Natural killer cell (primary cell): ENCODE measurements around the gene C2orf74. TPM values are rescaled to one million over a fixed set of nuclear protein-coding genes. Genes with fewer than 3 reads are reported as not detected.

Experiments used
- ATAC-seq, 3 donors: fragments of 150-1000 bp in 2 of 3; fragments of 200-7000 bp in 1 of 3; cut with Tn5 transposase; 1 replicate in 1 of 3; 2 replicates in 2 of 3; pipeline ENCODE4 v1.10.0; 2021; ENCODE audit warnings: mild to moderate bottlenecking in 2 of 3, moderate library complexity in 2 of 3
- DNase-seq, 2 donors: peaks; one replicate each; pipeline versions ENCODE4 v3.0.0 to v3.0.0-alpha.2; 2013 to 2021; ENCODE audit warnings: mixed read lengths in 1 of 2
- H3K27ac ChIP-seq: one replicate; pipeline ENCODE4 v1.5.1; 2013; ENCODE audit warnings: mild to moderate bottlenecking, low read length
- H3K27me3 ChIP-seq: one replicate; pipeline ENCODE4 v1.6.1; 2013; ENCODE audit warnings: low read length; ENCODE audit not compliant: control insufficient read depth, insufficient read depth
- H3K36me3 ChIP-seq: one replicate; pipeline ENCODE4 v1.6.1; 2013; ENCODE audit warnings: low read length; ENCODE audit not compliant: control insufficient read depth, insufficient read depth
- H3K4me1 ChIP-seq: one replicate; pipeline ENCODE4 v1.6.1; 2013; ENCODE audit warnings: low read length; ENCODE audit not compliant: control insufficient read depth, insufficient read depth
- H3K4me3 ChIP-seq: one replicate; pipeline ENCODE4 v1.5.1; 2013; ENCODE audit warnings: low read length
- H3K9me3 ChIP-seq: one replicate; pipeline ENCODE4 v1.6.1; 2013; ENCODE audit warnings: low read length; ENCODE audit not compliant: control insufficient read depth, insufficient read depth
- H3K27ac Mint-ChIP-seq, 2 donors: one replicate each; pipeline ENCODE4 v1.8.0; 2022; ENCODE audit warnings: mild to moderate bottlenecking in 2 of 2, mixed read lengths in 2 of 2, moderate library complexity in 1 of 2
- H3K27me3 Mint-ChIP-seq, 2 donors: one replicate each; pipeline ENCODE4 v1.8.0; 2022; ENCODE audit warnings: low read depth in 2 of 2, mixed read lengths in 2 of 2
- H3K36me3 Mint-ChIP-seq: one replicate; pipeline ENCODE4 v1.8.0; 2022; ENCODE audit warnings: mixed read lengths
- H3K4me1 Mint-ChIP-seq, 2 donors: one replicate each; pipeline ENCODE4 v1.8.0; 2022; ENCODE audit warnings: mixed read lengths in 2 of 2
- H3K4me3 Mint-ChIP-seq: one replicate; pipeline ENCODE4 v1.8.0; 2022; ENCODE audit warnings: mild to moderate bottlenecking, moderate library complexity, mixed read lengths
- H3K9me3 Mint-ChIP-seq, 2 donors: one replicate each; pipeline ENCODE4 v1.8.0; 2022; ENCODE audit warnings: mixed read lengths in 2 of 2
- CTCF ChIP-seq: fragments of 200-600 bp; IDR thresholded peaks from one replicate; pipeline ENCODE4 v1.8.0; 2022; ENCODE audit warnings: antibody characterized with exemption
- WGBS: methylation state at CpG from one replicate; pipeline ENCODE4 v1.1.7; 2013; ENCODE audit warnings: missing lambda C conversion rate; ENCODE audit not compliant: insufficient coverage; 5-methylcytosine and 5-hydroxymethylcytosine counted together
- intact Hi-C: fragments of 100-400 bp; cut with micrococcal nuclease; formaldehyde crosslinking; loops from one replicate; pipeline ENCODE4 v1.14.2; 2022
- total RNA-seq, 4 donors: library from RNA; stranded (reverse); fragments of 120-200 nt in 1 of 4; gene quantifications; one replicate each; pipeline versions ENCODE4 v1.2.3 to v1.2.4, GENCODE V29; 2013 to 2022

C2orf74 gene
- total RNA-seq, 3 donors from 2014 or later (not counting 1 experiment from before 2014, with no cell fraction given), result 5.7 to 6.1 (median 6.0) TPM

DNA sequence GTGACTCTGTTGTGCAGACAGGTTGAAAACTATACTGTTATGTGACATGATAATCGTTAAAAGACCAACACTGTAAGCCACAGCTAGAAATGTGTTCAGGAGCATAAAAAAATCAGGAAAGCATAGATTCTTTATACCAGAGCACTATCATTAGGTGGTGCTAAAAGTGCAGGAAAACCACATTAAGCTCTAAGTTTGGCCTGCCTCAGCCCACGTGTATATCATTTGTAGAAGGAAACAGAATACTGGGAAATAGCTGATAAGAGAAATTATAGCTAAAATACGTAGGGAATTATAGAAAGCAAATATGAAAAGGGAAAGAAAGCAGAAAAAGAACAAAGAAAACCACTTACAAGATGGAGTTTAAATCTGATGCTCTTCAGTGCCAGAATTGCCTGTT, 26.5 kb upstream of the C2orf74 start:
- Histone ChIP-seq H3K4me3 (no peak overlapping the region), H3K27me3 (no peaks in the 10 kb centered on the region), H3K36me3 (no peaks in the 10 kb centered on the region), H3K27ac (no peak overlapping the region), H3K9me3 (no peaks in the 10 kb centered on the region), H3K4me1 (no peaks in the 10 kb centered on the region)
- Mint-ChIP-seq H3K27me3 (no peaks in the 10 kb centered on the region), H3K9me3 (no peaks in the 10 kb centered on the region), H3K4me1 (peaks cover 0 to 4% of the 10 kb centered on the region in 2 donors), H3K4me3 (no peak overlapping the region), H3K36me3 (no peaks in the 10 kb centered on the region), H3K27ac (no peak overlapping the region)
- WGBS, result 16% methylated on average over 3 of the region's 3 CpGs
- intact Hi-C loops, result no loop called here
- TF ChIP-seq CTCF, result no peak
- peak in 2 of 3 donors; percentile 47 to 48 for ATAC-seq
- DNase-seq, result peak in 1 of 2 donors; percentile 45

- Histone ChIP-seq H3K27ac (no peak overlapping the region), H3K9me3 (no peaks in the 10 kb centered on the region), H3K27me3 (no peaks in the 10 kb centered on the region), H3K36me3 (no peaks in the 10 kb centered on the region), H3K4me1 (no peaks in the 10 kb centered on the region), H3K4me3 (no peak overlapping the region)
- Mint-ChIP-seq H3K9me3 (no peaks in the 10 kb centered on the region), H3K36me3 (no peaks in the 10 kb centered on the region), H3K27ac (no peak overlapping the region), H3K4me1 (peaks cover 0 to 4% of the 10 kb centered on the region in 2 donors), H3K4me3 (no peak overlapping the region), H3K27me3 (no peaks in the 10 kb centered on the region)
- intact Hi-C loops, result no loop called here
- no peak for DNase-seq
- no peak for ATAC-seq
- TF ChIP-seq CTCF, result no peak
- 95% methylated on average over 4 of the region's 4 CpGs for WGBS
These were observed 23.1 kb upstream of the C2orf74 start for GRCh38 chr2:61138859-61139258.

- TF ChIP-seq CTCF, result no peak
- Mint-ChIP-seq H3K4me1 (peaks cover 6% of the 10 kb centered on the region in 2 donors), H3K27ac (peak overlapping the region in 1 of 2 donors; percentile 32), H3K4me3 (no peak overlapping the region), H3K36me3 (no peaks in the 10 kb centered on the region), H3K9me3 (no peaks in the 10 kb centered on the region), H3K27me3 (no peaks in the 10 kb centered on the region)
- WGBS, result 100% methylated on average over 1 of the region's 1 CpG
- Histone ChIP-seq H3K27me3 (no peaks in the 10 kb centered on the region), H3K9me3 (no peaks in the 10 kb centered on the region), H3K4me1 (peaks cover 13% of the 10 kb centered on the region), H3K4me3 (no peak overlapping the region), H3K36me3 (no peaks in the 10 kb centered on the region), H3K27ac (no peak overlapping the region)
- DNase-seq (no peak), ATAC-seq (no peak)
- intact Hi-C loops, result no loop called here
These were observed 20.8 kb upstream of the C2orf74 start for GRCh38 chr2:61141151-61141550.

DNA sequence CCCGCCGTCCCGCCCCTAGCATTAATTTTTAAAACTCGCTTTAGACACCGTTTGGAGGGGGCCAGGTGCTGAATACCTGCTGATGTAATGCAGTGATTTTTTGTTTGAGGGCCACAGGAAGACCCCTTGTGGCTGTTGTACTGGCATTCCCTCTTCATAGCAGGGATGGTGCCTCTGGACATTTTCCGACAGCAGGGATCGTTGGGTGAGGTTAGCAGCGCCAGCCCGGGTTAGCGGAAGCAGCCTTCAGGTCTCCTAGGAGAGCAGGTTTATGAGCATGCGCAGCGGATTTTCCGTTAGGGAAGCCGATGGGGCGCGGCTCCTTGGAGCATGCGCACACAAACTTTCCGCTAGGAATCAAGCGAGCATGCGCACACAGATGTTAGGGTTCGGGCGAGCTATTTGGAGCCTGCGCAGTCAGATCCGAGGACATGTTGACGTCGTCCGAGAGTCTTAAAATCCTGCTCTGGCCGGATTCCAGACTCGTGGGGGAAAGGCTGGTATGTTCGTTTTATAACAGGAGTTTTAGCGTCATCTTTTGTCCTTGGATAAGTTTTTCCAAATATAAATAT, 17.2 kb upstream of the C2orf74 start:
- Mint-ChIP-seq H3K27me3 (no peaks in the 10 kb centered on the region), H3K9me3 (no peaks in the 10 kb centered on the region), H3K27ac (peak overlapping the region; percentile 94 to 96), H3K36me3 (no peaks in the 10 kb centered on the region), H3K4me3 (peak overlapping the region; percentile 95), H3K4me1 (peaks cover 6% of the 10 kb centered on the region in 2 donors)
- intact Hi-C loops, result loop anchor here (2.0 kb wide), 1 partner anchor 32 kb away; no protein-coding TSS in a partner anchor
- no peaks in the 10 kb centered on the region for H3K27me3 ChIP-seq
- peak overlapping the region; percentile 65 for H3K4me3 ChIP-seq
- peak overlapping the region; percentile 76 for H3K27ac ChIP-seq
- ATAC-seq, result peak; percentile 85 to 96 (median 93)
- no peak for TF ChIP-seq CTCF
- H3K36me3 ChIP-seq, result peaks cover 7% of the 10 kb centered on the region
- no peaks in the 10 kb centered on the region for H3K9me3 ChIP-seq
- H3K4me1 ChIP-seq, result peaks cover 13% of the 10 kb centered on the region
- 4% methylated on average over 28 of the region's 31 CpGs for WGBS
- peak; percentile 84 to 99 for DNase-seq
